GM13977 (cell line): ENCODE data around the gene GPR108.

Source experiments
- DNase-seq: peaks from one replicate; pipeline ENCODE4 v3.0.0; 2012; ENCODE audit warnings: low spot score
- CTCF ChIP-seq: IDR thresholded peaks from 2 replicates; pipeline ENCODE4 v1.5.1; 2012; ENCODE audit warnings: mild to moderate bottlenecking, control low read depth; ENCODE audit not compliant: insufficient read depth; ENCODE audit errors: extremely low read depth, missing control alignments
- in situ Hi-C: fragments of 300-500 bp; cut with MboI; formaldehyde crosslinking; loops from one replicate; pipeline ENCODE4 v1.12.0; 2022; ENCODE audit warnings: low sequenced_read_pairs, low pct_unique_long_range_greater_than_20kb, mixed read lengths, inconsistent platforms; ENCODE audit not compliant: unreplicated experiment

The GPR108 gene

GRCh38 chr19:6717036-6717435 lies 20.3 kb downstream of the GPR108 start:
- in situ Hi-C loops = no loop called here

GRCh38 chr19:6716610-6716970 lies 20.8 kb downstream of the GPR108 start:
- in situ Hi-C loops = no loop called here
- no peak for TF ChIP-seq CTCF
- no peak for DNase-seq

More at GRCh38 chr19:6717036-6717435, 20.3 kb downstream of the GPR108 start:
- no peak for TF ChIP-seq CTCF
- DNase-seq = no peak

GRCh38 chr19:6714749-6715555 lies 22.4 kb downstream of the GPR108 start:
- DNase-seq = no peak
- in situ Hi-C loops = no loop called here
- TF ChIP-seq CTCF = no peak

- no peak for TF ChIP-seq CTCF
- DNase-seq = no peak
- in situ Hi-C loops = no loop called here
Observed at GRCh38 chr19:6713773-6714692, 23.3 kb downstream of the GPR108 start.

GRCh38 chr19:6712692-6713670 lies 24.4 kb downstream of the GPR108 start:
- in situ Hi-C loops = no loop called here
- TF ChIP-seq CTCF = no peak
- DNase-seq = no peak

- in situ Hi-C loops = no loop called here
- no peak for TF ChIP-seq CTCF
- no peak for DNase-seq
Observed at GRCh38 chr19:6712231-6712630, 25.1 kb downstream of the GPR108 start.
